Hepatocyte (in vitro differentiated cells): ENCODE results near the gene OGFOD2.
"Not testable (repeated sequence)": the region's sequence is repeated elsewhere in the genome, so short reads cannot be mapped to it uniquely, and the experiment has no call there.

Source experiments
- EZH2 ChIP-seq: fragments of 200-600 bp; sonication (generic); IDR thresholded peaks from 2 replicates; pipeline ENCODE4 v1.6.1; 2016; ENCODE audit warnings: antibody characterized with exemption, mild to moderate bottlenecking, borderline replicate concordance
- TF ChIP-seq, protein P1 (sequence below): fragments of 200-600 bp; sonication (generic); IDR thresholded peaks from 2 replicates; pipeline ENCODE4 v1.5.1; 2016; ENCODE audit warnings: antibody characterized with exemption, mild to moderate bottlenecking; ENCODE audit not compliant: poor library complexity

- TF ChIP-seq, protein P1, sequence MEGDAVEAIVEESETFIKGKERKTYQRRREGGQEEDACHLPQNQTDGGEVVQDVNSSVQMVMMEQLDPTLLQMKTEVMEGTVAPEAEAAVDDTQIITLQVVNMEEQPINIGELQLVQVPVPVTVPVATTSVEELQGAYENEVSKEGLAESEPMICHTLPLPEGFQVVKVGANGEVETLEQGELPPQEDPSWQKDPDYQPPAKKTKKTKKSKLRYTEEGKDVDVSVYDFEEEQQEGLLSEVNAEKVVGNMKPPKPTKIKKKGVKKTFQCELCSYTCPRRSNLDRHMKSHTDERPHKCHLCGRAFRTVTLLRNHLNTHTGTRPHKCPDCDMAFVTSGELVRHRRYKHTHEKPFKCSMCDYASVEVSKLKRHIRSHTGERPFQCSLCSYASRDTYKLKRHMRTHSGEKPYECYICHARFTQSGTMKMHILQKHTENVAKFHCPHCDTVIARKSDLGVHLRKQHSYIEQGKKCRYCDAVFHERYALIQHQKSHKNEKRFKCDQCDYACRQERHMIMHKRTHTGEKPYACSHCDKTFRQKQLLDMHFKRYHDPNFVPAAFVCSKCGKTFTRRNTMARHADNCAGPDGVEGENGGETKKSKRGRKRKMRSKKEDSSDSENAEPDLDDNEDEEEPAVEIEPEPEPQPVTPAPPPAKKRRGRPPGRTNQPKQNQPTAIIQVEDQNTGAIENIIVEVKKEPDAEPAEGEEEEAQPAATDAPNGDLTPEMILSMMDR: not testable (repeated sequence)
- not testable (repeated sequence) for TF ChIP-seq EZH2
These were observed 33.7 kb upstream of the OGFOD2 start for GRCh38 chr12:122941351-122941750.
